ENCODE measurements around the gene CTR9.

Gene CTR9
- long read RNA-seq, donor 1, partial matches to known transcripts = 310 of 412 reads
- long read RNA-seq, donor 1, other reads (novel, unspliced or antisense) = 101 of 412 reads
- long read RNA-seq, donor 2, partial matches to known transcripts = 881 of 894 reads
- long read RNA-seq, donor 2, other reads (novel, unspliced or antisense) = 13 of 894 reads
- long read RNA-seq, donor 3, partial matches to known transcripts = 662 of 684 reads
- long read RNA-seq, donor 3, other reads (novel, unspliced or antisense) = 21 of 684 reads
- long read RNA-seq, donor 4, partial matches to known transcripts = 352 of 391 reads
- long read RNA-seq, donor 4, other reads (novel, unspliced or antisense) = 36 of 391 reads
- long read RNA-seq, donor 5, full-length matches to known transcripts = 1 of 1,344 reads
- long read RNA-seq, donor 5, partial matches to known transcripts = 1,302 of 1,344 reads
- long read RNA-seq, donor 5, other reads (novel, unspliced or antisense) = 41 of 1,344 reads
- long read RNA-seq, donor 6, partial matches to known transcripts = 1,210 of 1,216 reads
- long read RNA-seq, donor 6, other reads (novel, unspliced or antisense) = 5 of 1,216 reads
- long read RNA-seq, donor 7, partial matches to known transcripts = 704 of 741 reads
- long read RNA-seq, donor 7, other reads (novel, unspliced or antisense) = 34 of 741 reads
- long read RNA-seq, donor 8, partial matches to known transcripts = 1,048 of 1,156 reads
- long read RNA-seq, donor 8, other reads (novel, unspliced or antisense) = 108 of 1,156 reads

- peak; percentile 98 for DNase-seq
These were observed at the start of gene CTR9 for GRCh38 chr11:10750838-10751580. CTR9 (plus strand) TSS chr11:10751246; CDS start chr11:10751413, 167 bp downstream.

- DNase-seq = no peak
These were observed 49.1 kb upstream of the CTR9 start for GRCh38 chr11:10701982-10702381.

GRCh38 chr11:10708131-10708530, 42.9 kb upstream of the CTR9 start:
- no peak for DNase-seq

- no peak for DNase-seq
These were observed 41.6 kb upstream of the CTR9 start for GRCh38 chr11:10709299-10710086.

GRCh38 chr11:10715571-10715970, 35.5 kb upstream of the CTR9 start:
- DNase-seq = no peak

GRCh38 chr11:10716122-10716521, 34.9 kb upstream of the CTR9 start:
- DNase-seq = no peak

GRCh38 chr11:10716543-10717259, 34.3 kb upstream of the CTR9 start:
- no peak for DNase-seq

GRCh38 chr11:10719616-10720015, 31.4 kb upstream of the CTR9 start:
- no peak for DNase-seq

- no peak for DNase-seq
These were observed 30.1 kb upstream of the CTR9 start for GRCh38 chr11:10720881-10721376.

- DNase-seq = no peak
These were observed 28.7 kb upstream of the CTR9 start for GRCh38 chr11:10722307-10722706.

GRCh38 chr11:10725114-10725906, 25.7 kb upstream of the CTR9 start:
- no peak for DNase-seq

GRCh38 chr11:10725907-10726253, 25.2 kb upstream of the CTR9 start:
- no peak for DNase-seq

GRCh38 chr11:10727146-10727851, 23.7 kb upstream of the CTR9 start:
- DNase-seq = no peak

GRCh38 chr11:10728154-10728553, 22.9 kb upstream of the CTR9 start:
- DNase-seq = no peak

GRCh38 chr11:10728789-10729472, 22.1 kb upstream of the CTR9 start:
- peak; percentile 55 for DNase-seq

GRCh38 chr11:10730151-10730550, 20.9 kb upstream of the CTR9 start:
- DNase-seq = no peak

- DNase-seq = no peak
These were observed 19.9 kb upstream of the CTR9 start for GRCh38 chr11:10731064-10731680.

Measured in right kidney (tissue), 9 donors.